ENCODE measurements around the gene BCAP29.

DNA sequence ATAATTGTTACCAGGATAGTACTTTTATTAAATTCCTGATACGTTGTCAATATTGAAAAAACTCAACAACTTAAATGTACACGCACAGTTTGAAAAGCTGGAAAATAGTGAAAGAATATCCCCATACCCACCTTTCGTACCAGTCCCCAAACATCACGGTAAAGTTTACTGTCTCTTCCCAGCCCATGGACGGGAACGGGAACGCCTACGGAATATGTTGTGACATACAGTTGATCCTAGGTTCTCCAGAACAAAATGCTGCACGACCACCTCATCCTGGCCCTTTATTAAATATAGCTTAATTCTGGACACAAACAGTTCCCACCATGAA lies 527 bp upstream of the BCAP29 start:
- TF ChIP-seq POLR2A (IDR thresholded peaks at IDR 0.05) (no peak), CTCF (IDR thresholded peaks at IDR 0.05) (no peak)

All from breast epithelium (tissue), 3 donors.